Measurements from ENCODE around the gene CNTD1.

The CNTD1 gene

GRCh38 chr17:42784811-42785592 is 13.7 kb upstream of the CNTD1 start:
- Histone ChIP-seq H3K27ac (ENCODE audit: low read length, poor library complexity, severe bottlenecking) (no peak overlapping the region), H3K4me2 (ENCODE audit: low read length, poor library complexity, severe bottlenecking) (no peak overlapping the region), H3K18ac (ENCODE audit: low read depth in 1 of 2, low read length in 2 of 2) (no peak overlapping the region), H2BK12ac (ENCODE audit: low read length in 2 of 2) (no peak overlapping the region), H3K27me3 (ENCODE audit: control insufficient read depth in 1 of 2, insufficient read depth in 1 of 2, low read length in 2 of 2) (peaks cover 0 to 74% of the 10 kb centered on the region in 2 experiments), H2BK120ac (ENCODE audit: low read depth, low read length) (no peak overlapping the region), H3K4ac (ENCODE audit: low read depth in 1 of 2, low read length in 2 of 2) (no peak overlapping the region), H2BK15ac (ENCODE audit: low read depth, poor library complexity, severe bottlenecking) (no peak overlapping the region), H2AK5ac (ENCODE audit: low read length, severe bottlenecking) (no peak overlapping the region), H3K4me3 (ENCODE audit: insufficient read depth in 1 of 2, low read depth in 1 of 2, low read length in 2 of 2) (no peak overlapping the region), H4K91ac (ENCODE audit: low read length) (no peak overlapping the region), H3K36me3 (ENCODE audit: control insufficient read depth in 1 of 2, insufficient read depth in 2 of 2, low read depth in 1 of 2, low read length in 2 of 2) (peaks cover 0 to 38% of the 10 kb centered on the region in 2 experiments), H2AFZ (ENCODE audit: low read depth, low read length) (no peak overlapping the region), H3K79me1 (replicated peaks; ENCODE audit: low read length, poor library complexity, severe bottlenecking) (peaks cover 30% of the 10 kb centered on the region), H3K9ac (ENCODE audit: low read length) (no peak overlapping the region), H3K4me1 (ENCODE audit: control insufficient read depth, insufficient read depth, low read depth, low read length) (peaks cover 35% of the 10 kb centered on the region), H2BK5ac (ENCODE audit: low read depth, low read length, poor library complexity, severe bottlenecking) (no peak overlapping the region), H3K14ac (ENCODE audit: low read length in 2 of 2) (no peak overlapping the region), H3K9me3 (ENCODE audit: control insufficient read depth, low read length) (no peaks in the 10 kb centered on the region), H3K23ac (ENCODE audit: low read length in 2 of 2) (no peak overlapping the region), H4K8ac (ENCODE audit: low read length) (no peak overlapping the region)
- DNase-seq = no peak
- 95% methylated on average over 48 of the region's 52 CpGs for WGBS

DNA sequence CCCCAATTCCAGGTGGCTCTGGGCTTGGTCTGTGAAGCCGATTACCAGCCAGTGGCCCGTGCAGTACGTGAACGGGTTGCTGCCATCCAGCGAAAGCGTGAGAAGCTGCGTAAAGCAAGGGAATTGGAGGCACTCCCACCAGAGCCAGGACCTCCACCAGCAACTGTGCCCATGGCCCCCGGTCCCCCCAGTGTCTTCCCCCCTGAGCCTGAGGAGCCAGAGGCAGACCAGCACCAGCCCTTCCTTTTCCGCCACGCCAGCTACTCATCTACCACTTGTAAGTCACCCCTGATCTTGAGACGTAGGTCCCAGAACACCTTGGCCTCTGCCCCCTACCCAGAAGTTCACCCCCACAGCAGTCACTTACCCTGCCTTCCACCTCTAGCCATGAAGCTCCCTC is 11.4 kb upstream of the CNTD1 start:
- DNase-seq = no peak
- Histone ChIP-seq H4K8ac (ENCODE audit: low read length) (no peak overlapping the region), H4K91ac (ENCODE audit: low read length) (no peak overlapping the region), H3K9ac (ENCODE audit: low read length) (no peak overlapping the region), H2AFZ (ENCODE audit: low read depth, low read length) (no peak overlapping the region), H3K18ac (ENCODE audit: low read depth in 1 of 2, low read length in 2 of 2) (no peak overlapping the region), H3K9me3 (ENCODE audit: control insufficient read depth, low read length) (no peaks in the 10 kb centered on the region), H3K79me1 (replicated peaks; ENCODE audit: low read length, poor library complexity, severe bottlenecking) (peaks cover 19% of the 10 kb centered on the region), H3K4me2 (ENCODE audit: low read length, poor library complexity, severe bottlenecking) (no peak overlapping the region), H2BK120ac (ENCODE audit: low read depth, low read length) (no peak overlapping the region), H3K14ac (ENCODE audit: low read length in 2 of 2) (no peak overlapping the region), H2BK5ac (ENCODE audit: low read depth, low read length, poor library complexity, severe bottlenecking) (no peak overlapping the region), H3K4me3 (ENCODE audit: insufficient read depth in 1 of 2, low read depth in 1 of 2, low read length in 2 of 2) (no peak overlapping the region), H2AK5ac (ENCODE audit: low read length, severe bottlenecking) (no peak overlapping the region), H3K4me1 (ENCODE audit: control insufficient read depth, insufficient read depth, low read depth, low read length) (peaks cover 18% of the 10 kb centered on the region), H2BK15ac (ENCODE audit: low read depth, poor library complexity, severe bottlenecking) (no peak overlapping the region), H3K4ac (ENCODE audit: low read depth in 1 of 2, low read length in 2 of 2) (no peak overlapping the region), H3K27me3 (ENCODE audit: control insufficient read depth in 1 of 2, insufficient read depth in 1 of 2, low read length in 2 of 2) (peaks cover 0 to 57% of the 10 kb centered on the region in 2 experiments), H3K23ac (ENCODE audit: low read length in 2 of 2) (no peak overlapping the region), H3K27ac (ENCODE audit: low read length, poor library complexity, severe bottlenecking) (no peak overlapping the region), H2BK12ac (ENCODE audit: low read length in 2 of 2) (no peak overlapping the region), H3K36me3 (ENCODE audit: control insufficient read depth in 1 of 2, insufficient read depth in 2 of 2, low read depth in 1 of 2, low read length in 2 of 2) (peaks cover 0 to 45% of the 10 kb centered on the region in 2 experiments)
- 97% methylated on average over 11 of the region's 11 CpGs for WGBS

DNA sequence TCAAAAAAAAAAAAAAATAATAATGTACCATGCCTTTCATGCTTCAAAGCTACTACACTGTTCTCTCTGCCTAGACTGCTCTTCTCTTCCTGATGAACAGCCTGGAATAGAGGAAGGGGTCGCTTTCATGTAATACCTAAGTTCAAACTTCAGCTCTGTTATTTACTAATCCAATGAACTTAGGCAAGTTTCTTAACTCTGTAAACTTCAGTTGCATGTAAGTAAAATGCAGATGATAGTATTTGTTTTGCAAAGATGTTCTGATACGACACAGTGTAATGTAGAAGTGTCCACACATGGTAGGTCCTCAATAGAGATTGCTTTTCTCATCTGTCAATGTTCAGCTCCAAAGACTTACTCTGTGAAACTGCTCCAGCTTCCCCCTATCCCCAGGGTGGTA is 6.7 kb upstream of the CNTD1 start:
- Histone ChIP-seq H3K9me3 (ENCODE audit: control insufficient read depth, low read length) (no peaks in the 10 kb centered on the region), H3K18ac (ENCODE audit: low read depth in 1 of 2, low read length in 2 of 2) (no peak overlapping the region), H2BK5ac (ENCODE audit: low read depth, low read length, poor library complexity, severe bottlenecking) (no peak overlapping the region), H3K14ac (ENCODE audit: low read length in 2 of 2) (no peak overlapping the region), H4K91ac (ENCODE audit: low read length) (no peak overlapping the region), H2BK120ac (ENCODE audit: low read depth, low read length) (no peak overlapping the region), H3K36me3 (ENCODE audit: control insufficient read depth in 1 of 2, insufficient read depth in 2 of 2, low read depth in 1 of 2, low read length in 2 of 2) (peaks cover 10 to 50% of the 10 kb centered on the region in 2 experiments), H2BK15ac (ENCODE audit: low read depth, poor library complexity, severe bottlenecking) (no peak overlapping the region), H2BK12ac (ENCODE audit: low read length in 2 of 2) (no peak overlapping the region), H3K79me1 (replicated peaks; ENCODE audit: low read length, poor library complexity, severe bottlenecking) (peaks cover 12% of the 10 kb centered on the region), H3K23ac (ENCODE audit: low read length in 2 of 2) (no peak overlapping the region), H4K8ac (ENCODE audit: low read length) (no peak overlapping the region), H3K27me3 (ENCODE audit: control insufficient read depth in 1 of 2, insufficient read depth in 1 of 2, low read length in 2 of 2) (peaks cover 0 to 12% of the 10 kb centered on the region in 2 experiments), H3K9ac (ENCODE audit: low read length) (no peak overlapping the region), H2AFZ (ENCODE audit: low read depth, low read length) (no peak overlapping the region), H2AK5ac (ENCODE audit: low read length, severe bottlenecking) (no peak overlapping the region), H3K4me3 (ENCODE audit: insufficient read depth in 1 of 2, low read depth in 1 of 2, low read length in 2 of 2) (no peak overlapping the region), H3K4ac (ENCODE audit: low read depth in 1 of 2, low read length in 2 of 2) (no peak overlapping the region), H3K27ac (ENCODE audit: low read length, poor library complexity, severe bottlenecking) (no peak overlapping the region), H3K4me2 (ENCODE audit: low read length, poor library complexity, severe bottlenecking) (no peak overlapping the region), H3K4me1 (ENCODE audit: control insufficient read depth, insufficient read depth, low read depth, low read length) (peaks cover 6% of the 10 kb centered on the region)
- 100% methylated on average over 1 of the region's 2 CpGs for WGBS
- DNase-seq = no peak

GRCh38 chr17:42792545-42792944 is 6.1 kb upstream of the CNTD1 start:
- no peak for DNase-seq
- H3K4me3 ChIP-seq (ENCODE audit: insufficient read depth in 1 of 2, low read depth in 1 of 2, low read length in 2 of 2) = no peak overlapping the region
- H3K18ac ChIP-seq (ENCODE audit: low read depth in 1 of 2, low read length in 2 of 2) = no peak overlapping the region
- H3K79me1 ChIP-seq (replicated peaks; ENCODE audit: low read length, poor library complexity, severe bottlenecking) = peaks cover 14% of the 10 kb centered on the region
- no peak overlapping the region for H2BK120ac ChIP-seq (ENCODE audit: low read depth, low read length)
- H3K4ac ChIP-seq (ENCODE audit: low read depth in 1 of 2, low read length in 2 of 2) = no peak overlapping the region
- no peak overlapping the region for H2BK12ac ChIP-seq (ENCODE audit: low read length in 2 of 2)
- WGBS = 87% methylated on average over 5 of the region's 5 CpGs
- H3K36me3 ChIP-seq (ENCODE audit: control insufficient read depth in 1 of 2, insufficient read depth in 2 of 2, low read depth in 1 of 2, low read length in 2 of 2) = peaks cover 15 to 44% of the 10 kb centered on the region in 2 experiments
- no peak overlapping the region for H3K27ac ChIP-seq (ENCODE audit: low read length, poor library complexity, severe bottlenecking)
- no peak overlapping the region for H2AK5ac ChIP-seq (ENCODE audit: low read length, severe bottlenecking)
- H2AFZ ChIP-seq (ENCODE audit: low read depth, low read length) = no peak overlapping the region
- no peak overlapping the region for H4K8ac ChIP-seq (ENCODE audit: low read length)
- no peak overlapping the region for H3K14ac ChIP-seq (ENCODE audit: low read length in 2 of 2)
- H2BK5ac ChIP-seq (ENCODE audit: low read depth, low read length, poor library complexity, severe bottlenecking) = no peak overlapping the region
- no peak overlapping the region for H4K91ac ChIP-seq (ENCODE audit: low read length)
- H3K23ac ChIP-seq (ENCODE audit: low read length in 2 of 2) = no peak overlapping the region
- no peak overlapping the region for H3K9ac ChIP-seq (ENCODE audit: low read length)
- peaks cover 0 to 6% of the 10 kb centered on the region in 2 experiments for H3K27me3 ChIP-seq (ENCODE audit: control insufficient read depth in 1 of 2, insufficient read depth in 1 of 2, low read length in 2 of 2)
- H3K4me2 ChIP-seq (ENCODE audit: low read length, poor library complexity, severe bottlenecking) = no peak overlapping the region
- H3K4me1 ChIP-seq (ENCODE audit: control insufficient read depth, insufficient read depth, low read depth, low read length) = peaks cover 10% of the 10 kb centered on the region
- no peaks in the 10 kb centered on the region for H3K9me3 ChIP-seq (ENCODE audit: control insufficient read depth, low read length)
- H2BK15ac ChIP-seq (ENCODE audit: low read depth, poor library complexity, severe bottlenecking) = no peak overlapping the region

Data from mesenchymal stem cell (in vitro differentiated cells and primary cell).